Measurements from ENCODE around the gene APP.

Gene APP

GRCh38 chr21:25963181-25963580, 207.4 kb downstream of the APP start:
- DNase-seq (ENCODE audit: low spot score), result no peak
- no peak for TF ChIP-seq CTCF (IDR thresholded peaks at IDR 0.05; ENCODE audit: extremely low read depth, missing control alignments)

GRCh38 chr21:25961042-25961441, 209.5 kb downstream of the APP start:
- no peak for TF ChIP-seq CTCF (IDR thresholded peaks at IDR 0.05; ENCODE audit: extremely low read depth, missing control alignments)

GRCh38 chr21:25960402-25960801, 210.2 kb downstream of the APP start:
- TF ChIP-seq CTCF (IDR thresholded peaks at IDR 0.05; ENCODE audit: extremely low read depth, missing control alignments), result no peak
- DNase-seq (ENCODE audit: low spot score), result no peak

More at GRCh38 chr21:25961042-25961441, 209.5 kb downstream of the APP start:
- DNase-seq (ENCODE audit: low spot score), result no peak

- TF ChIP-seq CTCF (IDR thresholded peaks at IDR 0.05; ENCODE audit: extremely low read depth, missing control alignments), result no peak
Observed at GRCh38 chr21:25959799-25960198, 210.8 kb downstream of the APP start.

GRCh38 chr21:25956993-25957714, 213.4 kb downstream of the APP start:
- TF ChIP-seq CTCF (IDR thresholded peaks at IDR 0.05; ENCODE audit: extremely low read depth, missing control alignments), result no peak
- no peak for DNase-seq (ENCODE audit: low spot score)

More at GRCh38 chr21:25959799-25960198, 210.8 kb downstream of the APP start:
- DNase-seq (ENCODE audit: low spot score), result no peak

GRCh38 chr21:25955646-25956045, 214.9 kb downstream of the APP start:
- DNase-seq (ENCODE audit: low spot score), result no peak
- no peak for TF ChIP-seq CTCF (IDR thresholded peaks at IDR 0.05; ENCODE audit: extremely low read depth, missing control alignments)

GRCh38 chr21:25953659-25954058, 216.9 kb downstream of the APP start:
- DNase-seq (ENCODE audit: low spot score), result no peak
- no peak for TF ChIP-seq CTCF (IDR thresholded peaks at IDR 0.05; ENCODE audit: extremely low read depth, missing control alignments)
